HG02981 (cell line): ENCODE results near the gene STX10.

Source experiments
- ATAC-seq: cut with Tn5 transposase; IDR thresholded peaks from one replicate; pipeline ENCODE4 v1.9.1; 2021; ENCODE audit warnings: mild to moderate bottlenecking, moderate library complexity; ENCODE audit not compliant: unreplicated experiment

Gene STX10

DNA sequence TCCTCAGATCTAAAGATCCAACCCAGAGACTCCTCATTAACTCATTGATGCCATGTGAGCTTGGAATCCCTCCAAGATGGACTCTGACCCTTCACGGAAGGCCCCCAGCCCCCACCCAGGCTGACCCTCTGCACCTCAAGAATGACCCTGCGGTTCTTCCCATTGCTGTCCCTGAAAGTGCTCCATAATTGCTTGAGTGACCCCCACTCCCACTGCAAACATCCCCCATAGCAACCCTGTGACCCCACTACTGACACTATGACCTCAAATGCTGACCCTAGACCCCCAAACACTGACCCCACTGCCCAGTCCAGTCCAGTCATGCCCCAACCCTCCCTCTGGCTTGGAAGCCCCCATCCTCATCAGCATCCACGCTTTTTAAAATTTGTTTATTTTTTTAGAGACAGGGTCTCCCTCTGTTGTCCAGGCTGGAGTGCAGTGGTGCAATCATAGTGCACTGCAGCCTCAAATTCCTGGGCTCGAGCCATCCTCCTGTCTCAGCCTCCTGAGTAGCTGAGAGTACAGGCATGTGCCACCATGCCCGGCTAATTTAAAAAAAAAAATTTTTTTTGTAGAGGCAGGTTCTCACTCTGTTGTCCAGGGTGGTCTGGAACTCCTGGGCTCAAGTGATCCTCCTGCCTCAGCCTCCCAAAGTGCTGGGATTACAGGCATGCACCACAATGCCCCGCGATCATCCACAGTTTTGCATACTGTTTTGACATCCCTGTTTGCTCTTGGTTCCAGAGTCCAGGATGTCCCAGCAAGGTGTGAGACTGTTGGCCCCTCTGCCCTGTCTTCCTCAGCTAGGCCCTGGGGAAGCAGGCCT is 48.4 kb downstream of the STX10 start:
- ATAC-seq: no peak

- no peak for ATAC-seq
Measured at GRCh38 chr19:13100841-13101589, 49.2 kb downstream of the STX10 start.

DNA sequence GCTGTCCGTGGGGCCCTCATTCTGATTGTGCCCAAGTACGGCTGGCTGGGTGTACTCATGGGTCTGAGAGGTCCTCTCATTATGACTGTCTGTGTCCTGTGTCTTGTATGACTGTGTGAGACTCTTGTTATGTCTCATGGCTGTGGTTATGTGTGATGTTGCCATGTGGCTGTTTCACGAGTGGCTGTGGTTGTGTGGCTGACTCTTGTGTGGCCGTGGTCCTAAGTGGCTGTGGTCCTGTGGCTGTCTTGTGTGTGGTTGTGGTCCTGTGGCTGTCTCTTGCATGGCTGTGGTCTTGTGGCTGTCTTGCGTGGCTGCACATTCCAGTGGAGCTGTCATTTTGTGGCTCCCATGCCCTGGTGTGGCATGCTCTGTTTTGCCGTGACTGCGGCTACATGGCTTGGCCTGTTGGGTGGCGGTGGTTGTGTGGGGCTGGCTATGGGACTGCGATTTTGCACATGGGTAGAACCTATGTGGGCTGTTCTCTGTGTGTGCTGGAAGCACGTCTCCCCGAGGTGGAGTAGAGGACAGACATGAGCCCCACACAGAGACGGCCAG is 50.1 kb downstream of the STX10 start:
- no peak for ATAC-seq

DNA sequence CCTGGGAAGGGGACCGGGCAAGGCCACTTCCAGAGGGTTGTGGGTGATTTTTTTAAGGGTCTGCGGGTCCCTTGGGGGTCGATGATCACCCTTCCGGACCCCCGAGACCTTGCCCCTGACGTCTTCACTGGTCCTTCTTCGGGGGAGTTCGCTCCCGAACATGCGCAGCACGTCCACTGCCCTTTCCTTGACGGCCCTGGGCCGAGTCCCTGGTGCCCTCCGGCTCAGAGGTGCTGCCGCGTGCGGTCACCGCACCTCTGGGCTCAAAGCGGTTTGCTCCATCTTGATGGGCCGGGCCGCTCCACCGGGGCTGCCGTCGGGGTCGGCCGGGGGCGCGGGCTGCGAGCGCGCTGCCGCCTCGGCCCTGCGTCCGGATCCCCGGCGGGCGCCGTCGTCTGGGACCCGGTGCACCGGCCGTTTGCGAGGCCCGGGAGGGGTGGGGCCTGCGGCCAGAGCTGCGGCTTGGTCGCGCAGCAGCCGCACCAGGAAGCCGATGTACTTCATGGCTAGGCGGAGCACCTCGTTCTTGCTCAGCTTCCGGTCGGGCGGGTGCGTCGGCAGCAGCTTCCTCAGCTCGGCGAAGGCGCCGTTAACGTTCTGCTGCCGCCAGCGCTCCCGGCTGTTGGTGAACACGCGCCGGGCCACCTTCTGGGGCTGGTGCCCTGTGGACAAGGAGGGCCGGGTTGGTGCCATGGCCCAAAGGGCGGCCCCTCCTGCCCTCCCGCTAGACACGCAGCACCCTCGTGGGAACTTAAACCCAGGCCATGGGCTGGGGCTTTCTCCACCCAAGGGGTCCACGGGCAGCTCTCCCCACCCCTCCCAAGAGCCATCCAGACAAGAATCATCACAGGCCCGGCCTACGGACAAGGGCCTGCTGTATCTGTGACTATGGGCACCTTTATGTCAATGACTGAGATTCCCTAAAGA is 50.8 kb downstream of the STX10 start:
- no peak for ATAC-seq

DNA sequence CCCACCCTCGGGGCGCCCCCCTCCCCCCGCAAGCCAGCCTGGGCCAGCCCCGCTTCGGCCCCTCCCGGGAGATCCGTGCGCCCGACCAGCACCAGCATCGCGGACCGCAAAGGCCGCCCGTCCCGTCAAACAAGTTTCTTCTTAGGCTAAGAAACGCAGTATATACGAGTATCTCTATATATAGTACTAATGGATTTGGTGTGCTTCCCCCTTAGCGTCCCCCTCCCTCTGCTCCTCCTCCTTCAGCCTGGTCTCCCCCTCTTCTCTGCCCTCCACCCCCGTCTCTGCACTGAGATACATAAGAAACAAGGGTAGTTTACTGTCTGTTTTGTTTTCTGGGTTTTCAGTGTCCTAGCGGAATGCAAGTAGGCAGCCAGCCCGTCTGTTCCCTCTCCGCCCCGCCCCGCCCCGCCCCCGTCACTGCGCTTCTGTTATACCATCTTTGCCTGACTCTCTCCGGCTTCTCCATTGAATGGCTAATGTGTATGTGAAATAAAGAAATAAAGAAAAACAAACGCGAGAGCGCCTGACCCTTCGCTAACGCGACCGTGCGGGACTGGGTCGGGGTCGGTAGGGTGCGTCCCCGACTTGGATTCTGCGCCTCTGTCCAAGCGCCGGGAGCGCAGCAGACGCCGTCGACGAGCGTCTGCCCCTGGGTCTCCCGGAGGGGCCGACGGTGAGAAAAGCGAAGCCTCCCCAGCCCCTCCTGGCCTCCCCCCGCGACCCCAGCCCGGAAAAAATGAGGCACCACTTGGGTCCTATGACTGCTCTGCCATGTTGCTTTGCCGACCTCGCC is 51.7 kb downstream of the STX10 start:
- ATAC-seq: no peak

DNA sequence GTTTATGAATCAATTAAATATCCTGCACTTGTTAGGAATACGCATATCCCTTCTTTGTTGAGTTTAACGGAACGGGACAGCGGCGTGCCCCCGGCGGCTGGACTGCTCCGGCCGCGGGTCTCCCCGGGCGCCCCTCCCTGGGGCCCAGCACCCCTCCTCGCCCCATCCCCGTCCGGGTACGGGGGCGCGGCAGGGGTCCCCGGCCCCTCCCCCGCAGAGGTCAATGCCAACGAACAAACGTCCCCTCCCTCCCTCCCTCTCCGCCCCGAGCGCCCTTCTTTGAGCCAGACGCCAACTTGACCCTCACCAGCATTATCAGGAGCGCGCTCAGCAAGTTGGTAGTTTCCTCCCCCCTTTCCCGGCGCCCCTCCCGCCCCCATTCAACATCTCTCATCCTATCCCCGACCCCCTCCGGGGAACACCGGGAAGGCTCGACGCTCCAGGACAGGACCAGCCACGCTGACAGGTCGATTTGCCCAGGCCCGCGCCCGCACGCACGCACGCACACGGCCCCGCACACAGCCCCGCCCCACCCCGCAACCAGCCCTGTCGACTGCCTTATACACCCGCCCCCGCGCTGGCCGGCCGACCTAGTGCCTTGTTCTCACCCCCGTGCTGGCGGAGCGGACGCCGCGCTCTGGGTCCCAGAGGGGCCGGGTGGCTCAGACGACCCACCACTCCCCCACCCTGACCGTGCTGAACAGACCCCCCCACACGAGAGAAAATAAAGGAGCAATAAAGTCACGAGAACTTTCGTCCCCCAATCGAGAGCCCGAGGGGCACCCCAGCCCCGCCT is 52.5 kb downstream of the STX10 start:
- ATAC-seq: no peak

DNA sequence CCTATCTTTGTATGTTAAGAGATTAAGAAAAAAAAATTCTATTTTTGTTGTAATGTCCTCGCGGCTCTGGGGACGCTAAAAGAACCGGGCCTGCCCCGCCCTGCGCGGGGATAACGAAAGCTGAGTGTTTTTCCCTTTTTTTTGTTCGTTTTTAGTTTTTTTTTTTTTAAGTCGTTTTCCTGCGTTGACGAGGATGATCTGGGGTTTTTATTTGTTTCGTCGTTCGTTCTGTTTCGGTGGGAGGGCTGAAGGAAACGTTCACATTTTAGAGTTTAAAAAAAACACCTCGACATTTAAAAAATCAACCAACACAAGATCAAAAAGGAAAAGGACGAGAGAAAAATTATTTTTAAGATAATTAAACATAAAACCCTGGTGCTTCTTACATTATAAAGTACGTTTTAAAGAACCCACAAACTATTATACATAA is 53.1 kb downstream of the STX10 start:
- no peak for ATAC-seq

GRCh38 chr19:13095934-13096927 is 53.9 kb downstream of the STX10 start:
- no peak for ATAC-seq

DNA sequence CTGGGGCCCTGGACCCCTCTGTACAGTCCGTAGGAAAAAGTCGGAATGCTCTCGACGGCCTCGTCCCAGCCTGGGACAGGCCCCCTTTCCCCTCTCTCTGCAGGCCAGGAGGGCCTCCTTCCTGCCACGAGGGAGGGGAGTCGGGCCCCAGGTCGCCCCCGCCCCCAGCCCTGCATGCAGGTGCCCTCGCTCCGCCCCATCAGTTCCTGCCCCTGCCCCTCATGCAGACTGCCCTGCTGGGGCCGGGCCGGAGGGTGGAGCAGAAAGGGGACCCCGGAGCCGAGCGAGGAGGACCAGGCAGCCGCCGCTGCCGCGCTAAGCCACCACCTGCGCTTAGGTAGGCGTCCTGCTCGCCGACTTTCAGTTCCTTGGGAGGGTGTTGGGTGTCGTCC is 54.8 kb downstream of the STX10 start:
- no peak for ATAC-seq

DNA sequence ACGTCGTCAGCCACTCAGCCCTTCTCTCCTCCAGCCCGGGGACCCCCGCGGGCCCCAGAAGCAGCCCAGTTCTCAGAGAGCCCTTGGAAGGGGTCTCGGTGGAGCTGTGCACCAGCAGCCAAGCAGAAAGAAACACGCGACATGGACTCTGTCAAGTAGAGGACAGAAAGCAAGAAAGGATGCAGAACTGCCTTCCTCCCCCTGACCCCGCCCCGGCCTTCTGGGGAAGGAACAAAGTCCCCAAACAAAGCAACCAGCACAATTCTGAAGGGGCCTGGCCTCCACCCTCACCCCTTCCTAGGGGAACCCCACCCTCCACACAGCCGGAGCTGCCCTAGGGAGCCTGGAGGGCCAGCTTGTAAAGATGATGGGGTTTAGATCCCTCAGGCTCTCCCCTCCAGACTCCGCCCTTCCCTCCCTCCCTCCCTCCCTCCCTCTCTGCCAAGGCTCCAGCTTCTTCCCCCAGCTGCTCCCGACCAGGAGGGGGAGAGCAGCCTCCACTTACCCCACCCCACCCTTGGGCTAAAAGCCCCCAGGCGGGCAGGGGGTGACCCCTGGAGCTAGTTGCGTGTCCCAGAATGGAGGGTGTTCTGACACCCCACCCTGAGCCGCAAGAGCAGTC is 55.3 kb downstream of the STX10 start:
- ATAC-seq: no peak

- ATAC-seq: no peak
Measured at GRCh38 chr19:13094106-13094504, 56.1 kb downstream of the STX10 start.
